Tibial nerve (tissue), 3 donors: ENCODE results near the gene CCDC82.

Source experiments
- POLR2A ChIP-seq, 2 donors: fragments of 450-650 bp; IDR thresholded peaks; one replicate each; pipeline ENCODE4 v1.6.1; 2017; ENCODE audit warnings: antibody characterized with exemption in 2 of 2, mild to moderate bottlenecking in 2 of 2, moderate library complexity in 2 of 2
- TF ChIP-seq, protein P1 (sequence below), 5 experiments: fragments of 200-600 bp in 3 of 5; fragments of 450-650 bp in 2 of 5; sonication (generic) in 3 of 5; IDR thresholded peaks; one replicate each; pipeline ENCODE4 v1.5.1; 2016 to 2019; ENCODE audit warnings: antibody characterized with exemption in 5 of 5, mild to moderate bottlenecking in 3 of 5, moderate library complexity in 2 of 5

DNA sequence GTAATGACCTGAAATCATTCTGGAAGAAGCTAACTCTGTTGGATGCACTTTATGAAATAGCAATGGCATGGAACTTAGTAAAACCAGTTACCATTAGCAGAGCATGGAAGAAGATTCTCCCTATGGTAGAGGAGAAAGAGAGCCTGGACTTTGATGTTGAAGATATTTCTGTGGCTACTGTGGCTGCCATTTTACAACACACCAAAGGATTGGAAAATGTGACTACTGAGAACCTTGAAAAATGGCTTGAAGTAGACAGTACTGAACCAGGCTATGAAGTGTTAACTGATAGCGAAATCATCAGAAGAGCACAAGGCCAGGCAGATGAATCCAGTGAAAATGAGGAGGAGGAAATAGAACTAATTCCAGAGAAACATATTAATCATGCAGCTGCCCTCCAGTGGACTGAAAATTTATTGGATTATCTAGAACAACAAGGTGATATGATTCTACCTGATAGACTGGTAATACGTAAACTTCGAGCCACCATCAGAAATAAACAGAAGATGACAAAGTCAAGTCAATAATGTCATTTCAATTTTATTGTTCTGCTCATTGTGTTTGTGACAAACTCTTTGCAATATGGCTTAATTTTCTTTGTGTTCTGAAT is 2.1 kb upstream of the CCDC82 start:
- TF ChIP-seq, protein P1, sequence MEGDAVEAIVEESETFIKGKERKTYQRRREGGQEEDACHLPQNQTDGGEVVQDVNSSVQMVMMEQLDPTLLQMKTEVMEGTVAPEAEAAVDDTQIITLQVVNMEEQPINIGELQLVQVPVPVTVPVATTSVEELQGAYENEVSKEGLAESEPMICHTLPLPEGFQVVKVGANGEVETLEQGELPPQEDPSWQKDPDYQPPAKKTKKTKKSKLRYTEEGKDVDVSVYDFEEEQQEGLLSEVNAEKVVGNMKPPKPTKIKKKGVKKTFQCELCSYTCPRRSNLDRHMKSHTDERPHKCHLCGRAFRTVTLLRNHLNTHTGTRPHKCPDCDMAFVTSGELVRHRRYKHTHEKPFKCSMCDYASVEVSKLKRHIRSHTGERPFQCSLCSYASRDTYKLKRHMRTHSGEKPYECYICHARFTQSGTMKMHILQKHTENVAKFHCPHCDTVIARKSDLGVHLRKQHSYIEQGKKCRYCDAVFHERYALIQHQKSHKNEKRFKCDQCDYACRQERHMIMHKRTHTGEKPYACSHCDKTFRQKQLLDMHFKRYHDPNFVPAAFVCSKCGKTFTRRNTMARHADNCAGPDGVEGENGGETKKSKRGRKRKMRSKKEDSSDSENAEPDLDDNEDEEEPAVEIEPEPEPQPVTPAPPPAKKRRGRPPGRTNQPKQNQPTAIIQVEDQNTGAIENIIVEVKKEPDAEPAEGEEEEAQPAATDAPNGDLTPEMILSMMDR (IDR thresholded peaks at IDR 0.05): no peak
- no peak for TF ChIP-seq POLR2A (IDR thresholded peaks at IDR 0.05)
